Large intestine (tissue), 3 donors: Measurements from ENCODE around the gene MLYCD. TPM values are rescaled to one million over a fixed set of nuclear protein-coding genes. Genes with fewer than 3 reads are reported as not detected.

Experiments
- DNase-seq, 2 donors: peaks; one replicate each; pipeline versions ENCODE4 v3.0.0 to v3.0.0-alpha.2; 2013
- H3K27ac ChIP-seq: one replicate; pipeline ENCODE4 v1.5.1; 2013; ENCODE audit warnings: low read length
- H3K27me3 ChIP-seq: 2 replicates; pipeline ENCODE4 v1.6.1; 2013; ENCODE audit warnings: low read length; ENCODE audit not compliant: control insufficient read depth, insufficient read depth
- H3K36me3 ChIP-seq: 2 replicates; pipeline ENCODE4 v1.6.1; 2013; ENCODE audit warnings: low read length; ENCODE audit not compliant: control insufficient read depth, insufficient read depth
- H3K4me1 ChIP-seq: one replicate; pipeline ENCODE4 v1.6.1; 2013; ENCODE audit warnings: low read length; ENCODE audit not compliant: control insufficient read depth, insufficient read depth
- H3K4me3 ChIP-seq: one replicate; pipeline ENCODE4 v1.5.1; 2013; ENCODE audit warnings: low read length
- H3K9me3 ChIP-seq: one replicate; pipeline ENCODE4 v1.6.1; 2013; ENCODE audit warnings: mild to moderate bottlenecking, low read depth, low read length, moderate library complexity; ENCODE audit not compliant: control insufficient read depth
- WGBS: methylation state at CpG from one replicate; pipeline ENCODE4 v1.1.5; 2013; ENCODE audit warnings: low lambda C conversion rate; ENCODE audit not compliant: insufficient coverage; 5-methylcytosine and 5-hydroxymethylcytosine counted together
- polyA plus RNA-seq: library from polyadenylated mRNA; unstranded; fragments of 120-200 nt; gene quantifications from one replicate; pipeline ENCODE4 v1.2.1, GENCODE V29; 2013

MLYCD gene
- polyA plus RNA-seq, 1 donor = 5.4 TPM

- H3K4me3 ChIP-seq = no peak overlapping the region
- H3K9me3 ChIP-seq = no peaks in the 10 kb centered on the region
- no peak overlapping the region for H3K27ac ChIP-seq
- DNase-seq = no peak
- no CpG with 5 or more reads among the region's 45 CpGs for WGBS
- peaks cover 18% of the 10 kb centered on the region for H3K27me3 ChIP-seq
- no peaks in the 10 kb centered on the region for H3K36me3 ChIP-seq
- no peaks in the 10 kb centered on the region for H3K4me1 ChIP-seq
Observed at GRCh38 chr16:83968891-83969649, 70.2 kb downstream of the MLYCD start.

GRCh38 chr16:83969771-83970429, 71.0 kb downstream of the MLYCD start:
- WGBS = no CpG with 5 or more reads among the region's 18 CpGs
- H3K27ac ChIP-seq = no peak overlapping the region
- no peak for DNase-seq

GRCh38 chr16:83970430-83970815, 71.5 kb downstream of the MLYCD start:
- no peaks in the 10 kb centered on the region for H3K9me3 ChIP-seq
- no CpG with 5 or more reads among the region's 6 CpGs for WGBS
- H3K27me3 ChIP-seq = peaks cover 18% of the 10 kb centered on the region
- no peak for DNase-seq
- H3K27ac ChIP-seq = no peak overlapping the region
- H3K4me3 ChIP-seq = no peak overlapping the region
- H3K36me3 ChIP-seq = no peaks in the 10 kb centered on the region
- no peaks in the 10 kb centered on the region for H3K4me1 ChIP-seq

More at GRCh38 chr16:83969771-83970429, 71.0 kb downstream of the MLYCD start:
- no peaks in the 10 kb centered on the region for H3K4me1 ChIP-seq
- no peaks in the 10 kb centered on the region for H3K9me3 ChIP-seq
- peaks cover 18% of the 10 kb centered on the region for H3K27me3 ChIP-seq
- no peak overlapping the region for H3K4me3 ChIP-seq
- no peaks in the 10 kb centered on the region for H3K36me3 ChIP-seq

- H3K4me1 ChIP-seq = no peaks in the 10 kb centered on the region
- no CpG with 5 or more reads among the region's 27 CpGs for WGBS
- no peak overlapping the region for H3K4me3 ChIP-seq
- H3K9me3 ChIP-seq = no peaks in the 10 kb centered on the region
- no peaks in the 10 kb centered on the region for H3K36me3 ChIP-seq
- no peak for DNase-seq
- peaks cover 18% of the 10 kb centered on the region for H3K27me3 ChIP-seq
- no peak overlapping the region for H3K27ac ChIP-seq
Observed at GRCh38 chr16:83971165-83972130, 72.5 kb downstream of the MLYCD start.

GRCh38 chr16:83972256-83973008, 73.5 kb downstream of the MLYCD start:
- Histone ChIP-seq H3K27me3 (peaks cover 18% of the 10 kb centered on the region), H3K4me3 (no peak overlapping the region), H3K36me3 (no peaks in the 10 kb centered on the region), H3K27ac (no peak overlapping the region), H3K9me3 (no peaks in the 10 kb centered on the region), H3K4me1 (no peaks in the 10 kb centered on the region)
- 93% methylated on average over 3 of the region's 19 CpGs for WGBS
- DNase-seq = no peak

GRCh38 chr16:83973077-83973476, 74.2 kb downstream of the MLYCD start:
- Histone ChIP-seq H3K4me3 (no peak overlapping the region), H3K36me3 (no peaks in the 10 kb centered on the region), H3K27me3 (peaks cover 18% of the 10 kb centered on the region), H3K9me3 (peaks cover under 1% of the 10 kb centered on the region), H3K4me1 (no peaks in the 10 kb centered on the region), H3K27ac (no peak overlapping the region)
- no CpG with 5 or more reads among the region's 10 CpGs for WGBS
- no peak for DNase-seq

GRCh38 chr16:83973581-83974385, 74.9 kb downstream of the MLYCD start:
- H3K36me3 ChIP-seq = no peaks in the 10 kb centered on the region
- no peaks in the 10 kb centered on the region for H3K4me1 ChIP-seq
- no peak overlapping the region for H3K4me3 ChIP-seq
- no peak overlapping the region for H3K27ac ChIP-seq
- H3K9me3 ChIP-seq = peaks cover 6% of the 10 kb centered on the region
- H3K27me3 ChIP-seq = peaks cover 18% of the 10 kb centered on the region
- WGBS = no CpG with 5 or more reads among the region's 22 CpGs
- no peak for DNase-seq

DNA sequence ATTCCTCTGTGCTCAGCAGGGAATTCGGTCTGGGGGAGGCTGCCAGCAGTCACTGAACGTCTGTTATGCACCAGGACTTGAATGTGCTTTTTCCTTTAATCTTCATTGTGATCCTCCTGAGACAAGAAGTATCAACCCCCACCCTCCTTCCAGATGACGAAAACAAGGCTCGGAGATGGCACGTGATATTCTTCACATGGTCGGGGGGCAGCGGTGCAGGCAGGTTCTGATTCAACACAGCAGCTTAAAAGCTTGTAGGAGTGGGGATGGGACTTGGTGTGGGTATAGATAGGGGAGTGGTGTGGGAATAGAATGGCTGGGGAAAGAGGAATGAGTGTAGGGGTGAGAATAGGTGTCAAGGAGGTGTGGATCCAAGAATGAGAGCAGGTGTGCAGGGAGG, 75.6 kb downstream of the MLYCD start:
- DNase-seq = no peak
- peaks cover 6% of the 10 kb centered on the region for H3K9me3 ChIP-seq
- H3K4me1 ChIP-seq = no peaks in the 10 kb centered on the region
- no peak overlapping the region for H3K4me3 ChIP-seq
- H3K27ac ChIP-seq = no peak overlapping the region
- H3K36me3 ChIP-seq = no peaks in the 10 kb centered on the region
- peaks cover 11% of the 10 kb centered on the region for H3K27me3 ChIP-seq
- WGBS = no CpG with 5 or more reads among the region's 7 CpGs

GRCh38 chr16:83975590-83976260, 76.8 kb downstream of the MLYCD start:
- no peak for DNase-seq
- H3K36me3 ChIP-seq = no peaks in the 10 kb centered on the region
- peaks cover 6% of the 10 kb centered on the region for H3K9me3 ChIP-seq
- H3K4me1 ChIP-seq = no peaks in the 10 kb centered on the region
- H3K27ac ChIP-seq = no peak overlapping the region
- WGBS = no CpG with 5 or more reads among the region's 15 CpGs
- H3K4me3 ChIP-seq = no peak overlapping the region
- H3K27me3 ChIP-seq = no peaks in the 10 kb centered on the region
